Trophoblast cell (in vitro differentiated cells and primary cell): ENCODE data around the gene TSPAN5.
A peak's percentile ranks its signal among the peaks of the same experiment; 100 is the strongest.

Experiments
- DNase-seq, 2 donors: peaks; one replicate each; pipeline ENCODE4 v3.0.0-alpha.2; 2016
- H2AFZ ChIP-seq: 2 replicates; pipeline ENCODE4 v1.6.1; 2013; ENCODE audit warnings: low read length, moderate library complexity, mild to moderate bottlenecking; ENCODE audit not compliant: insufficient read depth, poor library complexity
- H2AK5ac ChIP-seq: 2 replicates; pipeline ENCODE4 v1.6.1; 2013; ENCODE audit warnings: mild to moderate bottlenecking, low read length
- H2BK120ac ChIP-seq: 2 replicates; pipeline ENCODE4 v1.6.1; 2013; ENCODE audit warnings: low read length, mild to moderate bottlenecking, moderate library complexity; ENCODE audit not compliant: insufficient read depth, poor library complexity
- H2BK12ac ChIP-seq: 2 replicates; pipeline ENCODE4 v1.6.1; 2013; ENCODE audit warnings: mild to moderate bottlenecking, low read length, moderate library complexity
- H2BK5ac ChIP-seq: 2 replicates; pipeline ENCODE4 v1.6.1; 2013; ENCODE audit warnings: low read length, low read depth, moderate library complexity, mild to moderate bottlenecking; ENCODE audit not compliant: poor library complexity
- H3K14ac ChIP-seq: 2 replicates; pipeline ENCODE4 v1.6.1; 2013; ENCODE audit warnings: mild to moderate bottlenecking, low read length
- H3K18ac ChIP-seq: 2 replicates; pipeline ENCODE4 v1.6.1; 2013; ENCODE audit warnings: mild to moderate bottlenecking, low read length
- H3K23ac ChIP-seq: 2 replicates; pipeline ENCODE4 v1.6.1; 2013; ENCODE audit warnings: low read length
- H3K27ac ChIP-seq: 2 replicates; pipeline ENCODE4 v1.5.1; 2013; ENCODE audit warnings: low read depth, mild to moderate bottlenecking, inconsistent platforms, low read length, moderate library complexity
- H3K27me3 ChIP-seq: 2 replicates; pipeline ENCODE4 v1.6.1; 2013; ENCODE audit warnings: inconsistent platforms, mild to moderate bottlenecking, low read length, moderate library complexity; ENCODE audit not compliant: insufficient read depth
- H3K36me3 ChIP-seq, 2 experiments: 1 replicate in 1 of 2; 2 replicates in 1 of 2; pipeline ENCODE4 v1.6.1; 2013; ENCODE audit warnings: low read length in 2 of 2, mild to moderate bottlenecking in 2 of 2, moderate library complexity in 1 of 2; ENCODE audit not compliant: insufficient read depth in 2 of 2, control insufficient read depth in 1 of 2
- H3K4ac ChIP-seq: 2 replicates; pipeline ENCODE4 v1.6.1; 2013; ENCODE audit warnings: low read depth, mild to moderate bottlenecking, low read length, moderate library complexity
- H3K4me1 ChIP-seq, 2 experiments: 1 replicate in 1 of 2; 2 replicates in 1 of 2; pipeline ENCODE4 v1.6.1; 2013; ENCODE audit warnings: low read length in 2 of 2, mild to moderate bottlenecking in 2 of 2, moderate library complexity in 1 of 2; ENCODE audit not compliant: insufficient read depth in 2 of 2, control insufficient read depth in 1 of 2
- H3K4me2 ChIP-seq: 2 replicates; pipeline ENCODE4 v1.6.1; 2013; ENCODE audit warnings: inconsistent platforms, mild to moderate bottlenecking, low read length, moderate library complexity
- H3K4me3 ChIP-seq: 2 replicates; pipeline ENCODE4 v1.5.1; 2013; ENCODE audit warnings: mild to moderate bottlenecking, low read depth, low read length, inconsistent platforms
- H3K79me1 ChIP-seq: one replicate; pipeline ENCODE4 v1.6.1; 2013; ENCODE audit warnings: low read length
- H3K79me2 ChIP-seq: 2 replicates; pipeline ENCODE4 v1.6.1; 2013; ENCODE audit warnings: low read length, mild to moderate bottlenecking; ENCODE audit not compliant: control insufficient read depth, insufficient read depth, poor library complexity
- H3K9ac ChIP-seq: 2 replicates; pipeline ENCODE4 v1.6.1; 2013; ENCODE audit warnings: mild to moderate bottlenecking, low read length
- H3K9me3 ChIP-seq: 2 replicates; pipeline ENCODE4 v1.6.1; 2013; ENCODE audit warnings: low read depth, mild to moderate bottlenecking, control low read depth, inconsistent platforms, low read length; ENCODE audit not compliant: insufficient read depth
- H4K12ac ChIP-seq: 2 replicates; pipeline ENCODE4 v1.6.1; 2013; ENCODE audit warnings: low read depth, mild to moderate bottlenecking, low read length, moderate library complexity
- H4K8ac ChIP-seq: 2 replicates; pipeline ENCODE4 v1.6.1; 2013; ENCODE audit warnings: low read depth, mild to moderate bottlenecking, low read length, moderate library complexity
- H4K91ac ChIP-seq: one replicate; pipeline ENCODE4 v1.6.1; 2013; ENCODE audit warnings: low read depth, mild to moderate bottlenecking, low read length, moderate library complexity
- WGBS: extraction: QIAGEN DNeasy Blood & Tissue Kit; methylation state at CpG from one replicate; pipeline ENCODE4 v1.1.7; 2013; ENCODE audit warnings: missing lambda C conversion rate; ENCODE audit not compliant: insufficient read length, insufficient coverage; ENCODE audit errors: extremely low coverage; 5-methylcytosine and 5-hydroxymethylcytosine counted together

The TSPAN5 gene

GRCh38 chr4:98643755-98644154 lies 14.7 kb downstream of the TSPAN5 start:
- Histone ChIP-seq H4K91ac (no peak overlapping the region), H3K36me3 (no peaks in the 10 kb centered on the region), H2BK120ac (no peak overlapping the region), H4K8ac (no peak overlapping the region), H3K9me3 (no peaks in the 10 kb centered on the region), H3K27ac (no peak overlapping the region), H2AK5ac (no peak overlapping the region), H3K23ac (no peak overlapping the region), H3K27me3 (no peaks in the 10 kb centered on the region), H3K4me1 (no peaks in the 10 kb centered on the region), H3K4me3 (no peak overlapping the region), H2BK12ac (no peak overlapping the region), H3K79me1 (no peaks in the 10 kb centered on the region), H3K9ac (no peak overlapping the region), H3K79me2 (no peaks in the 10 kb centered on the region), H3K4me2 (no peak overlapping the region), H2AFZ (no peak overlapping the region), H3K18ac (no peak overlapping the region), H4K12ac (no peak overlapping the region), H2BK5ac (no peak overlapping the region), H3K4ac (no peak overlapping the region), H3K14ac (no peak overlapping the region)
- no peak for DNase-seq
- no CpG with 5 or more reads among the region's 2 CpGs for WGBS

GRCh38 chr4:98642991-98643426 lies 15.4 kb downstream of the TSPAN5 start:
- Histone ChIP-seq H3K4me2 (no peak overlapping the region), H4K91ac (no peak overlapping the region), H3K4ac (no peak overlapping the region), H3K23ac (no peak overlapping the region), H3K4me1 (no peaks in the 10 kb centered on the region), H3K27ac (no peak overlapping the region), H4K8ac (no peak overlapping the region), H2BK5ac (no peak overlapping the region), H2AFZ (no peak overlapping the region), H4K12ac (no peak overlapping the region), H3K18ac (no peak overlapping the region), H3K36me3 (no peaks in the 10 kb centered on the region), H2BK120ac (no peak overlapping the region), H2AK5ac (no peak overlapping the region), H3K9me3 (no peaks in the 10 kb centered on the region), H3K14ac (no peak overlapping the region), H3K4me3 (no peak overlapping the region), H3K79me2 (no peaks in the 10 kb centered on the region), H2BK12ac (no peak overlapping the region), H3K79me1 (no peaks in the 10 kb centered on the region), H3K27me3 (no peaks in the 10 kb centered on the region), H3K9ac (no peak overlapping the region)
- no peak for DNase-seq
- WGBS, result no CpG with 5 or more reads among the region's 4 CpGs

- no peak overlapping the region for H2BK5ac ChIP-seq
- H3K23ac ChIP-seq, result no peak overlapping the region
- H3K27me3 ChIP-seq, result no peaks in the 10 kb centered on the region
- no peak overlapping the region for H2BK120ac ChIP-seq
- H3K9me3 ChIP-seq, result no peaks in the 10 kb centered on the region
- no peak overlapping the region for H3K14ac ChIP-seq
- no peak overlapping the region for H4K8ac ChIP-seq
- H3K4me3 ChIP-seq, result no peak overlapping the region
- peak in 1 of 2 donors; percentile 12 for DNase-seq
- H3K4me1 ChIP-seq, result no peaks in the 10 kb centered on the region
- no peak overlapping the region for H2AK5ac ChIP-seq
- H3K4me2 ChIP-seq, result no peak overlapping the region
- H3K79me2 ChIP-seq, result no peaks in the 10 kb centered on the region
- H3K4ac ChIP-seq, result no peak overlapping the region
- H3K9ac ChIP-seq, result no peak overlapping the region
- no peak overlapping the region for H4K91ac ChIP-seq
- no peak overlapping the region for H2AFZ ChIP-seq
- no CpG with 5 or more reads among the region's 3 CpGs for WGBS
- no peak overlapping the region for H2BK12ac ChIP-seq
- no peaks in the 10 kb centered on the region for H3K79me1 ChIP-seq
- H4K12ac ChIP-seq, result no peak overlapping the region
- no peaks in the 10 kb centered on the region for H3K36me3 ChIP-seq
- no peak overlapping the region for H3K27ac ChIP-seq
- no peak overlapping the region for H3K18ac ChIP-seq
Measured at GRCh38 chr4:98641906-98642668, 16.3 kb downstream of the TSPAN5 start.

GRCh38 chr4:98641376-98641775 lies 17.0 kb downstream of the TSPAN5 start:
- Histone ChIP-seq H3K79me1 (no peaks in the 10 kb centered on the region), H3K4ac (peak overlapping the region; percentile 14)

More at GRCh38 chr4:98641376-98641775, 17.0 kb downstream of the TSPAN5 start:
- no peak overlapping the region for H4K91ac ChIP-seq
- no peak overlapping the region for H3K23ac ChIP-seq
- no peak overlapping the region for H3K18ac ChIP-seq
- H3K4me3 ChIP-seq, result no peak overlapping the region
- H3K4me1 ChIP-seq, result no peaks in the 10 kb centered on the region
- no peak overlapping the region for H2AFZ ChIP-seq
- peak in 1 of 2 donors; percentile 5 for DNase-seq
- no peak overlapping the region for H2BK5ac ChIP-seq
- no CpG with 5 or more reads among the region's 5 CpGs for WGBS
- H4K8ac ChIP-seq, result no peak overlapping the region
- H3K27ac ChIP-seq, result no peak overlapping the region
- no peaks in the 10 kb centered on the region for H3K79me2 ChIP-seq
- no peaks in the 10 kb centered on the region for H3K9me3 ChIP-seq
- no peak overlapping the region for H3K14ac ChIP-seq
- no peaks in the 10 kb centered on the region for H3K27me3 ChIP-seq
- H3K4me2 ChIP-seq, result no peak overlapping the region
- no peak overlapping the region for H3K9ac ChIP-seq
- H2BK120ac ChIP-seq, result no peak overlapping the region
- no peak overlapping the region for H2AK5ac ChIP-seq
- H4K12ac ChIP-seq, result no peak overlapping the region
- no peaks in the 10 kb centered on the region for H3K36me3 ChIP-seq
- H2BK12ac ChIP-seq, result no peak overlapping the region
